Endothelial cell of umbilical vein (primary cell): ENCODE measurements around the gene EMX1. TPM values are rescaled to one million over a fixed set of nuclear protein-coding genes. Genes with fewer than 3 reads are reported as not detected.

ENCODE experiments used
- BruUV-seq: library from RNA; stranded (reverse); fragments of 400-500 nt; replicated peaks from 2 replicates; lab custom pipeline; 2021; lab: Mats Ljungman, UMichigan
- CTCF ChIA-PET: fragments of 300-600, 350-600 bp; sonication (Branson Sonifier 250); formaldehyde crosslinking; loops from one replicate; lab custom pipeline; 2021; ENCODE audit warnings: antibody characterized with exemption, inconsistent platforms; lab: Charles Lee
- POLR2A ChIA-PET: fragments of 300-600, 350-600 bp; sonication (Branson Sonifier 250); formaldehyde crosslinking; loops from one replicate; lab custom pipeline; 2021; ENCODE audit warnings: antibody characterized with exemption, inconsistent platforms; lab: Charles Lee
- DNase-seq: peaks from one replicate; pipeline ENCODE4 v3.0.0-alpha.2; 2011; ENCODE audit warnings: low read depth, low spot score
- FAIRE-seq: peaks from 2 replicates; lab custom pipeline; 2011; peaks lifted over from hg19 to GRCh38; lab: Jason Lieb, UNC
- H2AFZ ChIP-seq: 2 replicates; pipeline ENCODE4 v1.6.0; 2012; ENCODE audit warnings: low read depth, low read length, control low read depth, inconsistent platforms
- H3K27ac ChIP-seq: 2 replicates; pipeline ENCODE4 v1.5.1; 2011; ENCODE audit warnings: low read depth, mild to moderate bottlenecking, control low read depth, low read length, moderate library complexity; ENCODE audit not compliant: insufficient read depth
- H3K27me3 ChIP-seq, 2 experiments: 2 replicates each; pipeline versions ENCODE4 v1.6.0 to v1.6.1; 2011; ENCODE audit warnings: low read length in 2 of 2, mixed read lengths in 1 of 2; ENCODE audit not compliant: control insufficient read depth in 2 of 2, insufficient read depth in 2 of 2
- H3K36me3 ChIP-seq, 2 experiments: 2 replicates in 1 of 2; 3 replicates in 1 of 2; pipeline ENCODE4 v1.5.1; 2011; ENCODE audit warnings: low read length in 2 of 2, mild to moderate bottlenecking in 1 of 2, moderate library complexity in 1 of 2; ENCODE audit not compliant: control insufficient read depth in 2 of 2, insufficient read depth in 2 of 2; ENCODE audit errors: extremely low read depth in 1 of 2
- H3K4me1 ChIP-seq: 3 replicates; pipeline ENCODE4 v1.5.1; 2011; ENCODE audit warnings: mild to moderate bottlenecking, low read length; ENCODE audit not compliant: control insufficient read depth, insufficient read depth; ENCODE audit errors: extremely low read depth
- H3K4me2 ChIP-seq: 2 replicates; pipeline ENCODE4 v1.6.1; 2011; ENCODE audit warnings: low read length, control low read depth, mixed read lengths; ENCODE audit not compliant: insufficient read depth
- H3K4me3 ChIP-seq, 3 experiments: fragments of 200-600 bp in 1 of 3; sonication (generic), shearing (Covaris generic) in 1 of 3; replicated peaks in 1 of 3; 2 replicates each; pipeline ENCODE4 v1.5.1; 2011 to 2016; ENCODE audit warnings: control low read depth in 3 of 3, low read length in 3 of 3, mild to moderate bottlenecking in 2 of 3, inconsistent platforms in 1 of 3, low read depth in 1 of 3, moderate library complexity in 1 of 3; ENCODE audit not compliant: insufficient read depth in 1 of 3
- H3K79me2 ChIP-seq: 2 replicates; pipeline ENCODE4 v1.6.0; 2012; ENCODE audit warnings: low read length, inconsistent platforms; ENCODE audit not compliant: control insufficient read depth, insufficient read depth
- H3K9ac ChIP-seq: replicated peaks from 2 replicates; pipeline ENCODE3; 2011; ENCODE audit warnings: low read length, control low read depth; ENCODE audit not compliant: insufficient read depth; ENCODE audit errors: extremely low read depth
- H3K9me1 ChIP-seq: replicated peaks from 3 replicates; pipeline ENCODE4 v1.6.0; 2011; ENCODE audit warnings: mild to moderate bottlenecking, low read length; ENCODE audit not compliant: control insufficient read depth, insufficient read depth; ENCODE audit errors: extremely low read depth
- H3K9me3 ChIP-seq: replicated peaks from 2 replicates; pipeline ENCODE4 v1.5.1; 2012; ENCODE audit warnings: low read length, inconsistent platforms; ENCODE audit not compliant: control insufficient read depth, insufficient read depth
- H4K20me1 ChIP-seq: replicated peaks from 2 replicates; pipeline ENCODE3; 2011; ENCODE audit warnings: mild to moderate bottlenecking, low read length; ENCODE audit not compliant: control insufficient read depth, insufficient read depth; ENCODE audit errors: extremely low read depth
- EZH2 ChIP-seq: IDR thresholded peaks from 2 replicates; pipeline ENCODE4 v1.6.1; 2012; ENCODE audit warnings: borderline replicate concordance, low read depth, mild to moderate bottlenecking, moderate library complexity, low read length, inconsistent platforms; ENCODE audit not compliant: severe bottlenecking
- FOS ChIP-seq: IDR thresholded peaks from 2 replicates; pipeline ENCODE4 v1.6.1; 2011; ENCODE audit warnings: mild to moderate bottlenecking, low read length, moderate library complexity, borderline replicate concordance; ENCODE audit not compliant: insufficient read depth
- GATA2 ChIP-seq: IDR thresholded peaks from 2 replicates; pipeline ENCODE4 v1.7.0; 2011; ENCODE audit warnings: low read depth, mild to moderate bottlenecking, moderate library complexity, mixed read lengths, low read length; ENCODE audit not compliant: insufficient read length, insufficient read depth
- MAX ChIP-seq: IDR thresholded peaks from 2 replicates; pipeline ENCODE4 v1.6.1; 2011; ENCODE audit not compliant: insufficient read depth, insufficient read length
- MYC ChIP-seq: IDR thresholded peaks from one replicate; pipeline ENCODE4 v1.6.1; 2011; ENCODE audit warnings: mild to moderate bottlenecking, low read depth, low read length
- POLR2A ChIP-seq: IDR thresholded peaks from 2 replicates; pipeline ENCODE4 v1.6.1; 2012; ENCODE audit warnings: low read depth, mild to moderate bottlenecking, control low read depth, low read length
- POLR2AphosphoS5 ChIP-seq: IDR thresholded peaks from 2 replicates; pipeline ENCODE4 v1.6.1; 2012; ENCODE audit warnings: low read depth, mild to moderate bottlenecking, control low read depth, low read length, moderate library complexity; ENCODE audit not compliant: insufficient read depth
- dilution Hi-C: fragments of 300-500 bp; cut with MboI; formaldehyde crosslinking; loops from one replicate; pipeline ENCODE4 v1.15.0; 2019; ENCODE audit warnings: low sequenced_read_pairs; ENCODE audit not compliant: extremely low pct_ligation_motif_present
- intact Hi-C: fragments of 100-400 bp; cut with micrococcal nuclease; formaldehyde crosslinking; loops from one replicate; pipeline ENCODE4 v1.10.0; 2022
- polyA plus RNA-seq, 4 experiments: library from polyadenylated mRNA; depleted of rRNA in 3 of 4; stranded (reverse) in 3 of 4; unstranded in 1 of 4; fragments of >200 nt; gene quantifications; 2 replicates each; pipeline versions ENCODE4 v1.2.1 to v1.2.3, GENCODE V29; 2011 to 2012; ENCODE audit warnings: missing spikeins in 1 of 4
- total RNA-seq: library from RNA; stranded (reverse); gene quantifications from 2 replicates; pipeline ENCODE4 v1.2.3, GENCODE V29; 2021

The EMX1 gene
- total and polyA plus RNA-seq, 2 donors (not counting 3 experiments of a cell fraction or from before 2014, with no cell fraction given) = not detected

- BruUV-seq = no TSS peak
- H4K20me1 ChIP-seq = no peaks in the 10 kb centered on the region
- FAIRE-seq (peak; percentile 75), DNase-seq (peak; percentile 36)
- TF ChIP-seq MYC (no peak), FOS (peak; percentile 18), GATA2 (no peak), MAX (no peak), EZH2 (peak; percentile 99), POLR2AphosphoS5 (no peak), POLR2A (no peak)
- H3K27ac ChIP-seq = no peak overlapping the region
- H3K4me1 ChIP-seq = peaks cover 11% of the 10 kb centered on the region
- peak overlapping the region in 1 of 3 experiments; percentile 18 for H3K4me3 ChIP-seq
- H3K36me3 ChIP-seq = no peaks in the 10 kb centered on the region
- peaks cover 86 to 98% of the 10 kb centered on the region in 2 experiments for H3K27me3 ChIP-seq
- H2AFZ ChIP-seq = no peak overlapping the region
- CTCF ChIA-PET = no interaction called here
- POLR2A ChIA-PET = no interaction called here
- dilution Hi-C loops = no loop called here
- H3K79me2 ChIP-seq = no peaks in the 10 kb centered on the region
- H3K9me1 ChIP-seq = no peaks in the 10 kb centered on the region
- peak overlapping the region; percentile 18 for H3K4me2 ChIP-seq
- intact Hi-C loops = no loop called here
- H3K9ac ChIP-seq = no peak overlapping the region
- H3K9me3 ChIP-seq = peaks cover 4% of the 10 kb centered on the region
These were observed 3.2 kb downstream of the EMX1 start for GRCh38 chr2:72920318-72921087.
